ENCODE measurements around the gene BEND2. TPM values are rescaled to one million over a fixed set of nuclear protein-coding genes. Genes with fewer than 3 reads are reported as not detected.

Gene BEND2
- total RNA-seq, 1 donor, result not detected

DNA sequence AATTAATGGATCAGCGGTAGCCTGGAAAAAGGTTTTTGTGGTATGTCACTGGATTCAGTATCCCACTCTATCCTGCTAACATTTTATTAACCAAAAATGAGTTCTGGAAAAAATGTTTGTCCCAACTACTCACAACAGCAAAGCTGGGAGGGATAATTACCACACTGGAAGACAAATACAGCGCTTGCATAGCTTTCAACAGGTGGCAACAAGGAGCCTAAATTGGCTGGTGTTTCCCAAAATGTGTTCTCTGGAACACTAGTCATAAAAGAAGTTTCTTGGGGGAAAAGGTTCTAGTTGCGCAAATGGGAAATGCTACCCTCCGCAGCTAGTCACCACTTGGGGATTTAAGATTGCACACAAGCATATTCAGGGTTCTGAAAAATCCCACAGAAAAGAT lies 54.6 kb downstream of the BEND2 start:
- Histone ChIP-seq H3K79me2 (ENCODE audit: insufficient read depth, low read length) (no peaks in the 10 kb centered on the region), H3K27me3 (ENCODE audit: insufficient read depth, low read length) (no peaks in the 10 kb centered on the region), H3K36me3 (ENCODE audit: insufficient read depth, low read length) (no peaks in the 10 kb centered on the region), H3K9me3 (ENCODE audit: low read depth, low read length) (no peaks in the 10 kb centered on the region), H3K27ac (ENCODE audit: low read depth, low read length) (no peak overlapping the region), H3K4me1 (ENCODE audit: insufficient read depth, low read length) (no peaks in the 10 kb centered on the region), H2AFZ (ENCODE audit: low read length) (no peak overlapping the region), H4K20me1 (ENCODE audit: insufficient read depth, low read length) (no peaks in the 10 kb centered on the region), H3K4me3 (ENCODE audit: insufficient read depth, low read length) (no peak overlapping the region), H3K4me2 (ENCODE audit: insufficient read depth, low read length) (no peak overlapping the region)
- no peak for DNase-seq (ENCODE audit: insufficient read length, low spot score, missing footprints)
- TF ChIP-seq, protein P1, sequence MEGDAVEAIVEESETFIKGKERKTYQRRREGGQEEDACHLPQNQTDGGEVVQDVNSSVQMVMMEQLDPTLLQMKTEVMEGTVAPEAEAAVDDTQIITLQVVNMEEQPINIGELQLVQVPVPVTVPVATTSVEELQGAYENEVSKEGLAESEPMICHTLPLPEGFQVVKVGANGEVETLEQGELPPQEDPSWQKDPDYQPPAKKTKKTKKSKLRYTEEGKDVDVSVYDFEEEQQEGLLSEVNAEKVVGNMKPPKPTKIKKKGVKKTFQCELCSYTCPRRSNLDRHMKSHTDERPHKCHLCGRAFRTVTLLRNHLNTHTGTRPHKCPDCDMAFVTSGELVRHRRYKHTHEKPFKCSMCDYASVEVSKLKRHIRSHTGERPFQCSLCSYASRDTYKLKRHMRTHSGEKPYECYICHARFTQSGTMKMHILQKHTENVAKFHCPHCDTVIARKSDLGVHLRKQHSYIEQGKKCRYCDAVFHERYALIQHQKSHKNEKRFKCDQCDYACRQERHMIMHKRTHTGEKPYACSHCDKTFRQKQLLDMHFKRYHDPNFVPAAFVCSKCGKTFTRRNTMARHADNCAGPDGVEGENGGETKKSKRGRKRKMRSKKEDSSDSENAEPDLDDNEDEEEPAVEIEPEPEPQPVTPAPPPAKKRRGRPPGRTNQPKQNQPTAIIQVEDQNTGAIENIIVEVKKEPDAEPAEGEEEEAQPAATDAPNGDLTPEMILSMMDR (IDR thresholded peaks at IDR 0.05; ENCODE audit: extremely low read depth, low read depth, low read length), result no peak

DNA sequence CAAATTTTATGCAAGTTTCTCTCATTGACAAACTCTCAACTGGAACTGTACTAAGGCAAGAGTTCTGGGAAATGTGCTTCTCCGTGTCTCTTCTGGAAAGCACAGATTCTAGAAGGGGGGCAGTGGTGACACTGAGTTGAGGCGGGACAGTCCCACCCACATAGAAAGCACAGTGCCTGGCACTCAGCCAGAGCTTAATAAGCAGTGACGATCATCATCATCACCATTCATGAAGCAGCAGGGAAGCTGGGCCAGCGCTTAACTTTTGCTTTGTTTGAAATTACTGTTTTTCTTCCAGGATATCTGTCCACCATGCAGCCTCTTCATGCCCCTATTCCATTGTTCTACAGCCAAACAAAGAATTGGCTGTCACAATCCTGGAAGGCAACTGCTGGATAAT lies 60.3 kb downstream of the BEND2 start:
- Histone ChIP-seq H3K4me1 (ENCODE audit: insufficient read depth, low read length) (no peaks in the 10 kb centered on the region), H4K20me1 (ENCODE audit: insufficient read depth, low read length) (no peaks in the 10 kb centered on the region), H3K27ac (ENCODE audit: low read depth, low read length) (no peak overlapping the region), H3K4me2 (ENCODE audit: insufficient read depth, low read length) (no peak overlapping the region), H3K4me3 (ENCODE audit: insufficient read depth, low read length) (no peak overlapping the region), H3K79me2 (ENCODE audit: insufficient read depth, low read length) (no peaks in the 10 kb centered on the region), H2AFZ (ENCODE audit: low read length) (no peak overlapping the region), H3K9me3 (ENCODE audit: low read depth, low read length) (no peaks in the 10 kb centered on the region), H3K27me3 (ENCODE audit: insufficient read depth, low read length) (no peaks in the 10 kb centered on the region), H3K36me3 (ENCODE audit: insufficient read depth, low read length) (no peaks in the 10 kb centered on the region)
- no peak for DNase-seq (ENCODE audit: insufficient read length, low spot score, missing footprints)
- TF ChIP-seq, protein P1 (IDR thresholded peaks at IDR 0.05; ENCODE audit: extremely low read depth, low read depth, low read length), result no peak

DNA sequence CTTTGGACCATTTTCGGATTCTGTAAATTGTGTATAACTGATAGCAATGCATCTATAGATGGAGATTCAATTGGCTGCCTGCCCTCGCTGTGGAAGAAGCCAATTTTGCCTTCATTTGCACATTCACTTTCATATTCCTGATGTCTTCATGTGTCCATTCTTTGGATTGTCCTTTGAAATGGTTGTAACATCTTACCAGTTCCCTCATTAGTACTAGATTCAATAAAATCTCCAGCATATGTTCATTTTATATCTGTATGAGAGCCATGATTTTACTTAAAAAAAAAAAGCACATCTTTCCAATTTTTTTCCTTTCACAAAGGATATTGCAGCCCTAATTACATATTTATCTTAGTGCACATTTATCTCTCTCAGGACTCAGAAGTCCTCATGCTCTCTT lies 61.7 kb downstream of the BEND2 start:
- H3K36me3 ChIP-seq (ENCODE audit: insufficient read depth, low read length), result no peaks in the 10 kb centered on the region
- H3K27ac ChIP-seq (ENCODE audit: low read depth, low read length), result no peak overlapping the region
- no peaks in the 10 kb centered on the region for H3K9me3 ChIP-seq (ENCODE audit: low read depth, low read length)
- no peak for DNase-seq (ENCODE audit: insufficient read length, low spot score, missing footprints)
- H3K79me2 ChIP-seq (ENCODE audit: insufficient read depth, low read length), result no peaks in the 10 kb centered on the region
- no peak overlapping the region for H3K4me2 ChIP-seq (ENCODE audit: insufficient read depth, low read length)
- H3K4me3 ChIP-seq (ENCODE audit: insufficient read depth, low read length), result no peak overlapping the region
- TF ChIP-seq, protein P1 (IDR thresholded peaks at IDR 0.05; ENCODE audit: extremely low read depth, low read depth, low read length), result no peak
- no peaks in the 10 kb centered on the region for H3K27me3 ChIP-seq (ENCODE audit: insufficient read depth, low read length)
- H4K20me1 ChIP-seq (ENCODE audit: insufficient read depth, low read length), result no peaks in the 10 kb centered on the region
- no peak overlapping the region for H2AFZ ChIP-seq (ENCODE audit: low read length)
- no peaks in the 10 kb centered on the region for H3K4me1 ChIP-seq (ENCODE audit: insufficient read depth, low read length)

DNA sequence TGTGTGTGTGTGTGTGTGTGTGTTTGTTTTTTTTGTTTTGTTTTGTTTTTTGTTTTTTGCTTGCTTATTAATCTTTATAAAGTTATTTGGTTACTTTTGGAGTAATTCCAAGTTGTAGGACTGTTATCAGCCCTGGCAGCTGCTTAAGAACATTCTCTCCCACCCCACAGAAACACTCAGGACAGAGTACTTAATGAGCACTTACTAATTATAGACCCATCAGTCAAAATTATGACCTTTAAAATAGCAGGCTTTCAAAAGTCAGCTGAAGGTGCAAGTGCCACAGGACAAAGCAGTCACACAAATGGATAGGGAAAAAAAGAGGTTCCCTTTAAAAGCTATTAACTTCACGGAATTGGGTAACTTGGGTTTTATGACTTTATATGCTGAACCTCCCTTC lies 69.0 kb downstream of the BEND2 start:
- H3K36me3 ChIP-seq (ENCODE audit: insufficient read depth, low read length), result no peaks in the 10 kb centered on the region
- TF ChIP-seq, protein P1 (IDR thresholded peaks at IDR 0.05; ENCODE audit: extremely low read depth, low read depth, low read length), result no peak
- no peak for DNase-seq (ENCODE audit: insufficient read length, low spot score, missing footprints)

More for the DNA sequence above, 69.0 kb downstream of the BEND2 start:
- Histone ChIP-seq H3K27ac (ENCODE audit: low read depth, low read length) (no peak overlapping the region), H3K79me2 (ENCODE audit: insufficient read depth, low read length) (no peaks in the 10 kb centered on the region), H3K4me3 (ENCODE audit: insufficient read depth, low read length) (no peak overlapping the region), H3K9me3 (ENCODE audit: low read depth, low read length) (no peaks in the 10 kb centered on the region), H4K20me1 (ENCODE audit: insufficient read depth, low read length) (no peaks in the 10 kb centered on the region), H3K4me1 (ENCODE audit: insufficient read depth, low read length) (no peaks in the 10 kb centered on the region), H2AFZ (ENCODE audit: low read length) (no peak overlapping the region), H3K27me3 (ENCODE audit: insufficient read depth, low read length) (no peaks in the 10 kb centered on the region), H3K4me2 (ENCODE audit: insufficient read depth, low read length) (no peak overlapping the region)
